GM19193 (cell line): ENCODE data around the gene DHX36.

ENCODE experiments used
- POLR2A ChIP-seq: IDR thresholded peaks from 4 replicates; pipeline ENCODE4 v1.6.1; 2011; ENCODE audit not compliant: insufficient read depth, insufficient read length; ENCODE audit errors: extremely low read depth

The DHX36 gene

GRCh38 chr3:154323891-154324738 is at the start of gene DHX36:
DHX36 (minus strand) TSS chr3:154324487; CDS start chr3:154324416, 71 bp downstream.
- TF ChIP-seq POLR2A = peak; percentile 93

- no peak for TF ChIP-seq POLR2A
Observed at GRCh38 chr3:154367221-154367620, 42.9 kb upstream of the DHX36 start.

GRCh38 chr3:154364849-154365248 is 40.6 kb upstream of the DHX36 start:
- no peak for TF ChIP-seq POLR2A

GRCh38 chr3:154361099-154361498 is 36.8 kb upstream of the DHX36 start:
- no peak for TF ChIP-seq POLR2A

- no peak for TF ChIP-seq POLR2A
Observed at GRCh38 chr3:154356009-154356408, 31.7 kb upstream of the DHX36 start.

GRCh38 chr3:154349223-154349622 is 24.9 kb upstream of the DHX36 start:
- TF ChIP-seq POLR2A = no peak

- TF ChIP-seq POLR2A = no peak
Observed at GRCh38 chr3:154345422-154346122, 21.3 kb upstream of the DHX36 start.

GRCh38 chr3:154338570-154338969 is 14.3 kb upstream of the DHX36 start:
- no peak for TF ChIP-seq POLR2A

GRCh38 chr3:154338008-154338407 is 13.7 kb upstream of the DHX36 start:
- TF ChIP-seq POLR2A = no peak

GRCh38 chr3:154334973-154335420 is 10.7 kb upstream of the DHX36 start:
- no peak for TF ChIP-seq POLR2A

- TF ChIP-seq POLR2A = no peak
Observed at GRCh38 chr3:154327871-154328270, 3.6 kb upstream of the DHX36 start.

GRCh38 chr3:154324919-154325318 is 632 bp upstream of the DHX36 start:
- TF ChIP-seq POLR2A = no peak

GRCh38 chr3:154316974-154317767 is 7.1 kb downstream of the DHX36 start:
- TF ChIP-seq POLR2A = no peak

- no peak for TF ChIP-seq POLR2A
Observed at GRCh38 chr3:154314152-154314551, 10.1 kb downstream of the DHX36 start.

GRCh38 chr3:154310840-154311239 is 13.4 kb downstream of the DHX36 start:
- no peak for TF ChIP-seq POLR2A
